DMS153 treated with DMSO at 0.1 percent for 48 hours (cell line): ENCODE data around the gene TULP1.

ENCODE experiments used
- DNase-seq: peaks from one replicate; lab custom pipeline; 2025; ENCODE audit not compliant: unreplicated experiment; lab: John Stamatoyannopoulos, UW

The TULP1 gene

GRCh38 chr6:35484921-35485392, 27.7 kb downstream of the TULP1 start:
- no peak for DNase-seq

- no peak for DNase-seq
These were observed 28.6 kb downstream of the TULP1 start for GRCh38 chr6:35483893-35484645.

- no peak for DNase-seq
These were observed 29.2 kb downstream of the TULP1 start for GRCh38 chr6:35483490-35483889.

- DNase-seq, result no peak
These were observed 29.6 kb downstream of the TULP1 start for GRCh38 chr6:35483062-35483461.

- DNase-seq, result no peak
These were observed 31.5 kb downstream of the TULP1 start for GRCh38 chr6:35481226-35481625.

GRCh38 chr6:35480176-35480575, 32.5 kb downstream of the TULP1 start:
- DNase-seq, result no peak

GRCh38 chr6:35478259-35478658, 34.4 kb downstream of the TULP1 start:
- no peak for DNase-seq

- no peak for DNase-seq
These were observed 35.0 kb downstream of the TULP1 start for GRCh38 chr6:35477551-35478179.

- DNase-seq, result no peak
These were observed 35.7 kb downstream of the TULP1 start for GRCh38 chr6:35477028-35477427.

- DNase-seq, result no peak
These were observed 36.7 kb downstream of the TULP1 start for GRCh38 chr6:35476004-35476403.

GRCh38 chr6:35475573-35475972, 37.1 kb downstream of the TULP1 start:
- DNase-seq, result no peak

GRCh38 chr6:35474942-35475570, 37.6 kb downstream of the TULP1 start:
- no peak for DNase-seq

GRCh38 chr6:35474131-35474941, 38.4 kb downstream of the TULP1 start:
- DNase-seq, result no peak

- DNase-seq, result no peak
These were observed 38.9 kb downstream of the TULP1 start for GRCh38 chr6:35473850-35474130.

- no peak for DNase-seq
These were observed 39.4 kb downstream of the TULP1 start for GRCh38 chr6:35473075-35473849.

GRCh38 chr6:35471836-35472345, 40.8 kb downstream of the TULP1 start:
- no peak for DNase-seq

GRCh38 chr6:35470663-35471120, 42.0 kb downstream of the TULP1 start:
- no peak for DNase-seq

- no peak for DNase-seq
These were observed 42.7 kb downstream of the TULP1 start for GRCh38 chr6:35469751-35470662.

GRCh38 chr6:35468980-35469750, 43.5 kb downstream of the TULP1 start:
- DNase-seq, result no peak
